H9 (cell line): ENCODE measurements around the gene MYH11. TPM values are rescaled to one million over a fixed set of nuclear protein-coding genes. Genes with fewer than 3 reads are reported as not detected.

ENCODE experiments used
- DNase-seq: peaks from one replicate; pipeline ENCODE4 v3.0.0-alpha.2; 2017
- H2AFZ ChIP-seq: one replicate; pipeline ENCODE4 v1.6.1; 2013; ENCODE audit warnings: mild to moderate bottlenecking, low read length, control low read depth, moderate library complexity
- H2AK5ac ChIP-seq: 2 replicates; pipeline ENCODE4 v1.6.1; 2013; ENCODE audit warnings: low read length, control low read depth, mixed read lengths; ENCODE audit not compliant: insufficient read length
- H2BK120ac ChIP-seq: one replicate; pipeline ENCODE4 v1.6.1; 2013; ENCODE audit warnings: low read depth, mild to moderate bottlenecking, low read length, control low read depth, inconsistent platforms; ENCODE audit not compliant: poor library complexity, severe bottlenecking
- H2BK12ac ChIP-seq: 2 replicates; pipeline ENCODE4 v1.6.1; 2013; ENCODE audit warnings: low read length, control low read depth, mixed read lengths, low read depth; ENCODE audit not compliant: insufficient read length
- H2BK15ac ChIP-seq: 2 replicates; pipeline ENCODE4 v1.6.1; 2013; ENCODE audit warnings: low read depth, low read length, control low read depth
- H2BK20ac ChIP-seq: one replicate; pipeline ENCODE4 v1.6.1; 2013; ENCODE audit warnings: low read depth, mild to moderate bottlenecking, low read length, control low read depth, inconsistent platforms; ENCODE audit not compliant: poor library complexity, severe bottlenecking
- H2BK5ac ChIP-seq: 2 replicates; pipeline ENCODE4 v1.6.1; 2013; ENCODE audit warnings: low read length, control low read depth, mixed read lengths; ENCODE audit not compliant: insufficient read length
- H3K14ac ChIP-seq: 2 replicates; pipeline ENCODE4 v1.6.1; 2013; ENCODE audit warnings: low read length, control low read depth; ENCODE audit not compliant: insufficient read depth
- H3K18ac ChIP-seq: 2 replicates; pipeline ENCODE4 v1.6.1; 2013; ENCODE audit warnings: low read depth, mild to moderate bottlenecking, mixed read lengths, low read length, control low read depth; ENCODE audit not compliant: insufficient read length
- H3K23ac ChIP-seq: 2 replicates; pipeline ENCODE4 v1.6.1; 2013; ENCODE audit warnings: low read length, control low read depth, mixed read lengths, low read depth; ENCODE audit not compliant: insufficient read length
- H3K23me2 ChIP-seq: 2 replicates; pipeline ENCODE4 v1.6.1; 2013; ENCODE audit warnings: low read depth, mild to moderate bottlenecking, mixed read lengths, low read length, control low read depth; ENCODE audit not compliant: insufficient read length, poor library complexity, severe bottlenecking
- H3K27ac ChIP-seq: 2 replicates; pipeline ENCODE4 v1.5.1; 2013; ENCODE audit warnings: low read length, control low read depth, mixed read lengths, low read depth; ENCODE audit not compliant: insufficient read length
- H3K27me3 ChIP-seq: 2 replicates; pipeline ENCODE4 v1.6.1; 2013; ENCODE audit warnings: low read length, control low read depth, inconsistent platforms; ENCODE audit not compliant: insufficient read depth
- H3K4ac ChIP-seq: 2 replicates; pipeline ENCODE4 v1.6.1; 2013; ENCODE audit warnings: low read depth, mild to moderate bottlenecking, control low read depth, inconsistent platforms, low read length, moderate library complexity
- H3K4me1 ChIP-seq: 2 replicates; pipeline ENCODE4 v1.6.1; 2013; ENCODE audit warnings: low read length, control low read depth, inconsistent platforms; ENCODE audit not compliant: insufficient read depth
- H3K4me2 ChIP-seq: 2 replicates; pipeline ENCODE4 v1.6.1; 2013; ENCODE audit warnings: low read length, control low read depth, mixed read lengths; ENCODE audit not compliant: insufficient read length, insufficient read depth
- H3K56ac ChIP-seq: 2 replicates; pipeline ENCODE4 v1.6.1; 2013; ENCODE audit warnings: low read depth, mild to moderate bottlenecking, mixed read lengths, low read length, control low read depth; ENCODE audit not compliant: insufficient read length
- H3K79me1 ChIP-seq: 2 replicates; pipeline ENCODE4 v1.6.1; 2013; ENCODE audit warnings: low read depth, mild to moderate bottlenecking, moderate library complexity, low read length, control low read depth, inconsistent platforms; ENCODE audit not compliant: insufficient read depth, poor library complexity, severe bottlenecking
- H3K79me2 ChIP-seq: 2 replicates; pipeline ENCODE4 v1.6.1; 2013; ENCODE audit warnings: low read length, control low read depth, inconsistent platforms; ENCODE audit not compliant: insufficient read depth
- H3K9ac ChIP-seq: 2 replicates; pipeline ENCODE4 v1.6.1; 2013; ENCODE audit warnings: low read length, control low read depth, mixed read lengths; ENCODE audit not compliant: insufficient read length; ENCODE audit errors: extremely low read depth
- H3K9me3 ChIP-seq: one replicate; pipeline ENCODE4 v1.6.1; 2013; ENCODE audit warnings: low read depth, low read length, inconsistent platforms; ENCODE audit not compliant: control insufficient read depth
- H3T11ph ChIP-seq: one replicate; pipeline ENCODE4 v1.6.1; 2013; ENCODE audit warnings: mild to moderate bottlenecking, low read length, control low read depth, inconsistent platforms
- H4K20me1 ChIP-seq: one replicate; pipeline ENCODE4 v1.6.1; 2013; ENCODE audit not compliant: control insufficient read depth, insufficient read length, insufficient read depth
- H4K5ac ChIP-seq: 2 replicates; pipeline ENCODE4 v1.6.1; 2013; ENCODE audit warnings: low read depth, mild to moderate bottlenecking, mixed read lengths, low read length, control low read depth; ENCODE audit not compliant: insufficient read length
- H4K8ac ChIP-seq: replicated peaks from 2 replicates; pipeline ENCODE4 v1.6.1; 2013; ENCODE audit warnings: low read length, control low read depth, mixed read lengths, low read depth; ENCODE audit not compliant: insufficient read length
- H4K91ac ChIP-seq: 2 replicates; pipeline ENCODE4 v1.6.1; 2013; ENCODE audit warnings: low read depth, mild to moderate bottlenecking, moderate library complexity, mixed read lengths, low read length, control low read depth; ENCODE audit not compliant: insufficient read length
- H3K27ac Mint-ChIP-seq, 3 experiments: 2 replicates in 2 of 3; 3 replicates in 1 of 3; pipeline ENCODE4 v1.8.0; 2020 to 2021; ENCODE audit warnings: mixed read lengths in 3 of 3, mild to moderate bottlenecking in 1 of 3, moderate library complexity in 1 of 3
- H3K27me3 Mint-ChIP-seq: 2 replicates; pipeline ENCODE4 v1.8.0; 2021; ENCODE audit warnings: low read depth, mild to moderate bottlenecking, moderate library complexity, mixed read lengths
- H3K36me3 Mint-ChIP-seq, 3 experiments: 2 replicates in 2 of 3; 3 replicates in 1 of 3; pipeline ENCODE4 v1.8.0; 2020 to 2021; ENCODE audit warnings: low read depth in 3 of 3, mixed read lengths in 3 of 3; ENCODE audit not compliant: insufficient read depth in 1 of 3
- H3K4me1 Mint-ChIP-seq, 2 experiments: 2 replicates each; pipeline ENCODE4 v1.8.0; 2020; ENCODE audit warnings: mixed read lengths in 2 of 2
- H3K4me3 Mint-ChIP-seq, 2 experiments: 2 replicates in 1 of 2; 3 replicates in 1 of 2; pipeline ENCODE4 v1.8.0; 2020 to 2021; ENCODE audit warnings: mild to moderate bottlenecking in 2 of 2, mixed read lengths in 2 of 2, moderate library complexity in 1 of 2
- H3K9me3 Mint-ChIP-seq, 2 experiments: 2 replicates in 1 of 2; 3 replicates in 1 of 2; pipeline ENCODE4 v1.8.0; 2020; ENCODE audit warnings: mild to moderate bottlenecking in 2 of 2, mixed read lengths in 2 of 2, moderate library complexity in 1 of 2
- WGBS: extraction: QIAGEN DNeasy Blood & Tissue Kit; methylation state at CpG from one replicate; pipeline ENCODE4 v1.1.7; 2013; ENCODE audit warnings: missing lambda C conversion rate, low lambda C conversion rate, mixed read lengths; ENCODE audit not compliant: insufficient read length; ENCODE audit errors: extremely low coverage; 5-methylcytosine and 5-hydroxymethylcytosine counted together
- total RNA-seq: library from RNA; stranded (reverse); gene quantifications from 2 replicates; pipeline ENCODE4 v1.2.1, GENCODE V29; 2021
- TF ChIP-seq, protein P1 (sequence below): fragments of 200-600 bp; sonication (generic); conservative IDR thresholded peaks from 3 replicates; pipeline ENCODE4 v1.8.0; 2021; ENCODE audit warnings: antibody characterized with exemption, mild to moderate bottlenecking

The MYH11 gene
- total RNA-seq, 1 experiment from 2014 or later, result 0.42 TPM

DNA sequence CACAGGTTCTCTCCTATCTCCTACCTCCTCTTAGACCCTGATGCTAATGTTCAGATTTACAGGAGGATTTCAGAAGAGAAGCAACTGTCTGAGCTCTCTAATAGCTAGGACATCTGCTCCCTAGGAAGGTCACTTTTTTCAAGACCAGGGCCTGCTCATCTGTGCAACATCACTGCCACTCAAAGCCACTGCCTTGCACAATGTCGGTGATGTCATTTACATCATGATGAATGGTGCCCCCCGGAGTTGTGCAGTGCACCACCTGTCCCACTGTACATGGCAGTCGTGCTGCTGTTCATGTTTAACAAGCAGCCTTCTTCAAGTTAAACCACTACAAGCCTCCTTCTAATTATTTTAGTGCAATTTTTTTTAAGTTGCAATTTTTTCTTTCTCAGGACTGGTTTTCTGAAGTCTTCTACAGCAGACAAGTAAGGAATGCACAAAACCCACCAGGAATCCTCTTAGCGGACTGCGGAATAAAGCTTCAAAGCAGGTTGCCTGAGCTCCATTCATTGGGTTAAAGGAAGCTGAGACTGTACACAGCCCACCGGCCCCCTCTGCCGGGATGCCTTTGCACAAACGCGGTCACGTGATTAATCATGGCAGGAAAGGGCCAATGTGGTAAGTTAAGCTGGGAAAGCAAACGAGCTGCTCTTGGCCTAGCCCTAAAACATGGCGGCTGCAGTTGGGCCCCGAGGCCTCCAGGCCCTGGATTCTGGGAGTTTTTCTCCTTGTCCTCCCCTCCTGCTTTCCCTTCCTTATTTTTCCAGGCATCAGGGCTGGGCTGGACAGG, 74.1 kb downstream of the MYH11 start:
- DNase-seq, result peak; percentile 43
- H4K5ac ChIP-seq, result no peak overlapping the region
- H3K9me3 ChIP-seq, result no peaks in the 10 kb centered on the region
- no peak overlapping the region for H3K14ac ChIP-seq
- no peak overlapping the region for H3K4me2 ChIP-seq
- no peak overlapping the region for H4K91ac ChIP-seq
- no peak overlapping the region for H2AFZ ChIP-seq
- H2BK120ac ChIP-seq, result no peak overlapping the region
- no peaks in the 10 kb centered on the region for H3K79me2 ChIP-seq
- Mint-ChIP-seq H3K4me3 (no peak overlapping the region), H3K4me1 (peaks cover 3% of the 10 kb centered on the region in 2 experiments; a peak in 3 of 4 replicates), H3K27ac (no peak overlapping the region), H3K9me3 (no peaks in the 10 kb centered on the region), H3K36me3 (no peaks in the 10 kb centered on the region), H3K27me3 (peaks cover 7% of the 10 kb centered on the region)
- TF ChIP-seq, protein P1, sequence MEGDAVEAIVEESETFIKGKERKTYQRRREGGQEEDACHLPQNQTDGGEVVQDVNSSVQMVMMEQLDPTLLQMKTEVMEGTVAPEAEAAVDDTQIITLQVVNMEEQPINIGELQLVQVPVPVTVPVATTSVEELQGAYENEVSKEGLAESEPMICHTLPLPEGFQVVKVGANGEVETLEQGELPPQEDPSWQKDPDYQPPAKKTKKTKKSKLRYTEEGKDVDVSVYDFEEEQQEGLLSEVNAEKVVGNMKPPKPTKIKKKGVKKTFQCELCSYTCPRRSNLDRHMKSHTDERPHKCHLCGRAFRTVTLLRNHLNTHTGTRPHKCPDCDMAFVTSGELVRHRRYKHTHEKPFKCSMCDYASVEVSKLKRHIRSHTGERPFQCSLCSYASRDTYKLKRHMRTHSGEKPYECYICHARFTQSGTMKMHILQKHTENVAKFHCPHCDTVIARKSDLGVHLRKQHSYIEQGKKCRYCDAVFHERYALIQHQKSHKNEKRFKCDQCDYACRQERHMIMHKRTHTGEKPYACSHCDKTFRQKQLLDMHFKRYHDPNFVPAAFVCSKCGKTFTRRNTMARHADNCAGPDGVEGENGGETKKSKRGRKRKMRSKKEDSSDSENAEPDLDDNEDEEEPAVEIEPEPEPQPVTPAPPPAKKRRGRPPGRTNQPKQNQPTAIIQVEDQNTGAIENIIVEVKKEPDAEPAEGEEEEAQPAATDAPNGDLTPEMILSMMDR, result no peak
- no peak overlapping the region for H2BK5ac ChIP-seq
- H2BK15ac ChIP-seq, result no peak overlapping the region
- H3T11ph ChIP-seq, result no peak overlapping the region
- WGBS, result no CpG with 5 or more reads among the region's 13 CpGs
- no peaks in the 10 kb centered on the region for H3K4me1 ChIP-seq
- no peak overlapping the region for H3K4ac ChIP-seq
- no peaks in the 10 kb centered on the region for H3K23me2 ChIP-seq
- no peak overlapping the region for H3K27ac ChIP-seq
- H3K18ac ChIP-seq, result no peak overlapping the region
- no peak overlapping the region for H3K9ac ChIP-seq
- H2BK20ac ChIP-seq, result no peak overlapping the region
- no peak overlapping the region for H2AK5ac ChIP-seq
- no peaks in the 10 kb centered on the region for H4K20me1 ChIP-seq
- no peak overlapping the region for H4K8ac ChIP-seq
- no peak overlapping the region for H2BK12ac ChIP-seq
- no peak overlapping the region for H3K23ac ChIP-seq
- no peak overlapping the region for H3K56ac ChIP-seq
- H3K79me1 ChIP-seq, result no peaks in the 10 kb centered on the region
- no peaks in the 10 kb centered on the region for H3K27me3 ChIP-seq
